SK-N-SH (cell line): Measurements from ENCODE around the gene CGN. TPM values are rescaled to one million over a fixed set of nuclear protein-coding genes. Genes with fewer than 3 reads are reported as not detected.

Source experiments
- CTCF ChIA-PET: fragments of 300-600, 350-600 bp; formaldehyde crosslinking; extraction: SDS; loops from one replicate; lab custom pipeline; 2021; lab: Yijun Ruan, JAX
- POLR2A ChIA-PET: fragments of 350-600 bp; sonication (Branson Sonifier 250); formaldehyde crosslinking; extraction: SDS; loops from one replicate; lab custom pipeline; 2020; ENCODE audit warnings: antibody characterized with exemption, inconsistent platforms; lab: Yijun Ruan, JAX
- DNase-seq: peaks from one replicate; pipeline ENCODE4 v3.0.0; 2012
- H2AFZ ChIP-seq: fragments of 200-600 bp; sonication (generic); 2 replicates; pipeline ENCODE4 v1.8.1; 2016; ENCODE audit warnings: antibody characterized with exemption, mild to moderate bottlenecking, low read depth
- H3F3A ChIP-seq: fragments of 200-600 bp; sonication (generic); replicated peaks from 2 replicates; pipeline ENCODE3; 2016; ENCODE audit warnings: antibody characterized with exemption, mild to moderate bottlenecking; ENCODE audit not compliant: insufficient read depth
- H3K27ac ChIP-seq, 2 experiments: fragments of 200-500 bp in 1 of 2; fragments of 200-600 bp in 1 of 2; sonication (Bioruptor generic) in 1 of 2; sonication (generic), shearing (Covaris generic) in 1 of 2; 2 replicates each; pipeline versions ENCODE4 v1.5.1 to v1.6.1; 2014 to 2016; ENCODE audit warnings: low read depth in 2 of 2, inconsistent platforms in 1 of 2, low read length in 1 of 2, mild to moderate bottlenecking in 1 of 2, mixed read lengths in 1 of 2
- H3K27me3 ChIP-seq: fragments of 200-600 bp; sonication (generic), shearing (Covaris generic); 2 replicates; pipeline ENCODE4 v1.6.1; 2016; ENCODE audit warnings: mixed run types; ENCODE audit not compliant: insufficient read depth
- H3K36me3 ChIP-seq, 2 experiments: fragments of 200-500 bp in 1 of 2; fragments of 200-600 bp in 1 of 2; sonication (Bioruptor generic) in 1 of 2; sonication (generic) in 1 of 2; replicated peaks in 1 of 2; 2 replicates each; pipeline versions ENCODE3 to v1.5.1; 2014 to 2016; ENCODE audit warnings: low read length in 1 of 2, mild to moderate bottlenecking in 1 of 2; ENCODE audit not compliant: insufficient read depth in 2 of 2, control insufficient read depth in 1 of 2
- H3K4me1 ChIP-seq, 2 experiments: fragments of 200-500 bp in 1 of 2; fragments of 200-600 bp in 1 of 2; sonication (Bioruptor generic) in 1 of 2; sonication (generic), shearing (Covaris generic) in 1 of 2; 2 replicates each; pipeline versions ENCODE4 v1.5.1 to v1.6.1; 2014 to 2016; ENCODE audit warnings: low read depth in 1 of 2, low read length in 1 of 2, mixed run types in 1 of 2; ENCODE audit not compliant: insufficient read depth in 2 of 2, control insufficient read depth in 1 of 2
- H3K4me2 ChIP-seq: fragments of 200-600 bp; sonication (generic), shearing (Covaris generic); 2 replicates; pipeline ENCODE4 v1.6.1; 2017; ENCODE audit warnings: mixed run types
- H3K4me3 ChIP-seq, 2 experiments: fragments of 200-500 bp in 1 of 2; fragments of 200-600 bp in 1 of 2; sonication (Bioruptor generic) in 1 of 2; sonication (generic), shearing (Covaris generic) in 1 of 2; 2 replicates each; pipeline versions ENCODE4 v1.5.1 to v1.8.1; 2014 to 2016; ENCODE audit warnings: low read depth in 2 of 2, inconsistent platforms in 1 of 2, low read length in 1 of 2, mild to moderate bottlenecking in 1 of 2, mixed read lengths in 1 of 2, moderate library complexity in 1 of 2
- H3K79me2 ChIP-seq: fragments of 200-600 bp; sonication (generic); 2 replicates; pipeline ENCODE4 v1.8.1; 2017; ENCODE audit warnings: mild to moderate bottlenecking; ENCODE audit not compliant: insufficient read depth
- H3K9ac ChIP-seq: fragments of 200-600 bp; sonication (generic); 2 replicates; pipeline ENCODE4 v1.6.1; 2017; ENCODE audit warnings: mixed run types
- H3K9me2 ChIP-seq: fragments of 200-600 bp; sonication (generic); 2 replicates; pipeline ENCODE4 v1.6.1; 2017; ENCODE audit warnings: mixed run types
- H3K9me3 ChIP-seq: fragments of 200-600 bp; sonication (generic); 2 replicates; pipeline ENCODE4 v1.6.1; 2017; ENCODE audit warnings: mixed run types, mild to moderate bottlenecking, moderate library complexity
- H4K20me1 ChIP-seq: fragments of 200-600 bp; sonication (generic); 2 replicates; pipeline ENCODE4 v1.6.1; 2017; ENCODE audit warnings: mild to moderate bottlenecking, mixed run types; ENCODE audit not compliant: insufficient read depth
- CHD2 ChIP-seq: fragments of 150-350 bp; IDR thresholded peaks from 2 replicates; pipeline ENCODE4 v1.6.1; 2018; ENCODE audit warnings: low read length; ENCODE audit not compliant: partially characterized antibody
- EP300 ChIP-seq, 2 experiments: IDR thresholded peaks; 2 replicates each; pipeline versions ENCODE4 v1.4.0 to v1.6.1; 2012; ENCODE audit warnings: borderline replicate concordance in 1 of 2, low read depth in 1 of 2, low read length in 1 of 2
- EZH2phosphoT487 ChIP-seq: fragments of 200-600 bp; sonication (generic); IDR thresholded peaks from 2 replicates; pipeline ENCODE4 v1.6.1; 2017; ENCODE audit warnings: low read depth, mixed run types, mild to moderate bottlenecking, antibody characterized with exemption, moderate library complexity, borderline replicate concordance
- GABPA ChIP-seq: IDR thresholded peaks from 2 replicates; pipeline ENCODE4 v1.4.0; 2012; ENCODE audit warnings: low read depth, mild to moderate bottlenecking
- GATA2 ChIP-seq: sonication (generic); formaldehyde crosslinking; IDR thresholded peaks from 2 replicates; pipeline ENCODE4 v1.5.0; 2020; ENCODE audit warnings: mild to moderate bottlenecking, missing genetic modification reagents
- NFIC ChIP-seq: IDR thresholded peaks from 2 replicates; pipeline ENCODE4 v1.4.0; 2012; ENCODE audit warnings: borderline replicate concordance
- NRF1 ChIP-seq: IDR thresholded peaks from 2 replicates; pipeline ENCODE4 v1.6.1; 2012; ENCODE audit warnings: low read depth, mild to moderate bottlenecking, low read length
- SIN3A ChIP-seq: IDR thresholded peaks from 2 replicates; pipeline ENCODE4 v1.6.1; 2012; ENCODE audit warnings: low read depth, mild to moderate bottlenecking, low read length, moderate library complexity, borderline replicate concordance
- TCF12 ChIP-seq: IDR thresholded peaks from 2 replicates; pipeline ENCODE4 v1.4.0; 2012
- WGBS: methylation state at CpG from one replicate; pipeline ENCODE4 v1.1.6; 2017; ENCODE audit warnings: low lambda C conversion rate; 5-methylcytosine and 5-hydroxymethylcytosine counted together
- polyA plus RNA-seq, 3 experiments: library from polyadenylated mRNA; depleted of rRNA; stranded (reverse); fragments of >200 nt; gene quantifications; 2 replicates each; pipeline ENCODE4 v1.2.3, GENCODE V29; 2012
- TF ChIP-seq, protein P1 (sequence below): IDR thresholded peaks from 2 replicates; pipeline ENCODE4 v1.4.0; 2012; ENCODE audit warnings: low read depth, borderline replicate concordance
- TF ChIP-seq, protein P2 (sequence below): fragments of 200-600 bp; sonication (generic); IDR thresholded peaks from 2 replicates; pipeline ENCODE4 v1.6.1; 2017; ENCODE audit warnings: antibody characterized with exemption, mild to moderate bottlenecking, moderate library complexity
- TF ChIP-seq, protein P3 (sequence below): IDR thresholded peaks from 2 replicates; pipeline ENCODE4; 2012
- TF ChIP-seq, protein P4 (sequence below): IDR thresholded peaks from 2 replicates; pipeline ENCODE4 v1.4.0; 2012; ENCODE audit warnings: low read depth, borderline replicate concordance
- TF ChIP-seq, protein P5 (sequence below): fragments of 150-350 bp; IDR thresholded peaks from 2 replicates; pipeline ENCODE4 v1.6.1; 2017; ENCODE audit warnings: antibody characterized with exemption, low read length, low read depth, borderline replicate concordance
- TF ChIP-seq, protein P6 (sequence below): IDR thresholded peaks from 2 replicates; pipeline ENCODE4 v1.6.1; 2012; ENCODE audit warnings: mild to moderate bottlenecking, low read depth, low read length, moderate library complexity

Gene CGN
- polyA plus RNA-seq, 1 of the 3 experiments (the other 2 are of a cell fraction) = 0.36 TPM

DNA sequence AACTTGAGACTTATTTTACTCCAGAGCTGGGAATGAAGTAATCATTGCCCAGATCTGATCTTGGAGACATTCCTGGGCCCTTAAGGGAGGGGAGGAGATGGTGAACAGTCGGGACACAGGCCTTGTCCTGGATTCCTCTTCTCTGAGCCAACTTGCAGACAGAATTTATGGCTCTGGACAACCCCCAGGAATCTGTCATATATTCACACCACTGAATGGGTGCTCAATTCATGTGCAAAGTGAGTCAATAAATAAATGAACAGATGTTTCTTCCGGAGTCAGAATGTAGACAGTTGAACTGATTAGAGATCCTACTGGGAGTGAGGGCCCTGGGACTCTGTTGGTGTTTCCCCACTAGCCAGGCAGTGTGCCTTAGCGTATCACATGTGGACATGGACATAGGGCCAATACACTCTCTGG is 31.5 kb downstream of the CGN start (continued):
- TF ChIP-seq NFIC = peak; percentile 96
- TF ChIP-seq, protein P1, sequence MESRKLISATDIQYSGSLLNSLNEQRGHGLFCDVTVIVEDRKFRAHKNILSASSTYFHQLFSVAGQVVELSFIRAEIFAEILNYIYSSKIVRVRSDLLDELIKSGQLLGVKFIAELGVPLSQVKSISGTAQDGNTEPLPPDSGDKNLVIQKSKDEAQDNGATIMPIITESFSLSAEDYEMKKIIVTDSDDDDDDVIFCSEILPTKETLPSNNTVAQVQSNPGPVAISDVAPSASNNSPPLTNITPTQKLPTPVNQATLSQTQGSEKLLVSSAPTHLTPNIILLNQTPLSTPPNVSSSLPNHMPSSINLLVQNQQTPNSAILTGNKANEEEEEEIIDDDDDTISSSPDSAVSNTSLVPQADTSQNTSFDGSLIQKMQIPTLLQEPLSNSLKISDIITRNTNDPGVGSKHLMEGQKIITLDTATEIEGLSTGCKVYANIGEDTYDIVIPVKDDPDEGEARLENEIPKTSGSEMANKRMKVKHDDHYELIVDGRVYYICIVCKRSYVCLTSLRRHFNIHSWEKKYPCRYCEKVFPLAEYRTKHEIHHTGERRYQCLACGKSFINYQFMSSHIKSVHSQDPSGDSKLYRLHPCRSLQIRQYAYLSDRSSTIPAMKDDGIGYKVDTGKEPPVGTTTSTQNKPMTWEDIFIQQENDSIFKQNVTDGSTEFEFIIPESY = peak; percentile 62; the same call in 1 of the 2 replicates
- TF ChIP-seq, protein P2, sequence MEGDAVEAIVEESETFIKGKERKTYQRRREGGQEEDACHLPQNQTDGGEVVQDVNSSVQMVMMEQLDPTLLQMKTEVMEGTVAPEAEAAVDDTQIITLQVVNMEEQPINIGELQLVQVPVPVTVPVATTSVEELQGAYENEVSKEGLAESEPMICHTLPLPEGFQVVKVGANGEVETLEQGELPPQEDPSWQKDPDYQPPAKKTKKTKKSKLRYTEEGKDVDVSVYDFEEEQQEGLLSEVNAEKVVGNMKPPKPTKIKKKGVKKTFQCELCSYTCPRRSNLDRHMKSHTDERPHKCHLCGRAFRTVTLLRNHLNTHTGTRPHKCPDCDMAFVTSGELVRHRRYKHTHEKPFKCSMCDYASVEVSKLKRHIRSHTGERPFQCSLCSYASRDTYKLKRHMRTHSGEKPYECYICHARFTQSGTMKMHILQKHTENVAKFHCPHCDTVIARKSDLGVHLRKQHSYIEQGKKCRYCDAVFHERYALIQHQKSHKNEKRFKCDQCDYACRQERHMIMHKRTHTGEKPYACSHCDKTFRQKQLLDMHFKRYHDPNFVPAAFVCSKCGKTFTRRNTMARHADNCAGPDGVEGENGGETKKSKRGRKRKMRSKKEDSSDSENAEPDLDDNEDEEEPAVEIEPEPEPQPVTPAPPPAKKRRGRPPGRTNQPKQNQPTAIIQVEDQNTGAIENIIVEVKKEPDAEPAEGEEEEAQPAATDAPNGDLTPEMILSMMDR = no peak
- TF ChIP-seq, protein P3, sequence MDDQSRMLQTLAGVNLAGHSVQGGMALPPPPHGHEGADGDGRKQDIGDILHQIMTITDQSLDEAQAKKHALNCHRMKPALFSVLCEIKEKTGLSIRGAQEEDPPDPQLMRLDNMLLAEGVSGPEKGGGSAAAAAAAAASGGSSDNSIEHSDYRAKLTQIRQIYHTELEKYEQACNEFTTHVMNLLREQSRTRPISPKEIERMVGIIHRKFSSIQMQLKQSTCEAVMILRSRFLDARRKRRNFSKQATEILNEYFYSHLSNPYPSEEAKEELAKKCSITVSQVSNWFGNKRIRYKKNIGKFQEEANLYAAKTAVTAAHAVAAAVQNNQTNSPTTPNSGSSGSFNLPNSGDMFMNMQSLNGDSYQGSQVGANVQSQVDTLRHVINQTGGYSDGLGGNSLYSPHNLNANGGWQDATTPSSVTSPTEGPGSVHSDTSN = peak; percentile 98
- no peak for TF ChIP-seq GABPA
- peak; percentile 96 for TF ChIP-seq TCF12
- no peak for TF ChIP-seq EZH2phosphoT487
- TF ChIP-seq, protein P4, sequence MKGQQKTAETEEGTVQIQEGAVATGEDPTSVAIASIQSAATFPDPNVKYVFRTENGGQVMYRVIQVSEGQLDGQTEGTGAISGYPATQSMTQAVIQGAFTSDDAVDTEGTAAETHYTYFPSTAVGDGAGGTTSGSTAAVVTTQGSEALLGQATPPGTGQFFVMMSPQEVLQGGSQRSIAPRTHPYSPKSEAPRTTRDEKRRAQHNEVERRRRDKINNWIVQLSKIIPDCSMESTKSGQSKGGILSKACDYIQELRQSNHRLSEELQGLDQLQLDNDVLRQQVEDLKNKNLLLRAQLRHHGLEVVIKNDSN = no peak

DNA sequence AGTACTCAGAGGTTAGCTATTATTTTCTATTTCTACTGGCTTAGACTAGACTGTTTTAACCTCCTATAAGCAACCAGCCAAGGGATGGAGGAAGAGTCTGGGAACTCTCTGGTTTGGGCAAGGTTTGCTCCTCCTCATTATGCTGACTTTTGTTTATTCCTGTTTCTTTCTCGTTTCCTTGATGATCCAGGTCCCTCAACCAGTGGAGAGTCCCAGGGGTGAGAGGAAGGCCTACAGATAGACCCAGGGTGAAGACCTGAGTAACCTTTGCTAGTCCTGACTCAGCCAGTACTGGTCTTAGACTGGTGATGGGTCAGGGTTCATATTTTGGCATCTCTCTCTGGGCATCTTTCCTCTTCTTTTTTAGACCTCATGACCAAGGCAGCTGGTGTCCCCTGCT is 34.4 kb downstream of the CGN start:
- H4K20me1 ChIP-seq = peaks cover 15% of the 10 kb centered on the region; the same call in 1 of the 2 replicates
- no peak overlapping the region for H3K4me2 ChIP-seq
- peaks cover 47% of the 10 kb centered on the region for H3F3A ChIP-seq
- no peak overlapping the region for H3K4me3 ChIP-seq
- H3K9me2 ChIP-seq = no peaks in the 10 kb centered on the region
- no peaks in the 10 kb centered on the region for H3K9me3 ChIP-seq
- ChIA-PET CTCF (interaction anchor here (0.8 to 1.5 kb wide), 3 partner anchors 10 to 49 kb away, joined by 3 to 6 read pairs (median 4); no protein-coding TSS in a partner anchor), POLR2A (no interaction called here)
- 100% methylated on average over 1 of the region's 1 CpG for WGBS
- peaks cover 20 to 48% of the 10 kb centered on the region in 2 experiments; a peak in 3 of 4 replicates for H3K4me1 ChIP-seq
- H3K79me2 ChIP-seq = peaks cover 92% of the 10 kb centered on the region
- no peak overlapping the region for H3K9ac ChIP-seq
- H3K27ac ChIP-seq = peak overlapping the region in 1 of 2 experiments; percentile 73; a peak in 1 of 4 replicates
- no peaks in the 10 kb centered on the region for H3K36me3 ChIP-seq
- H2AFZ ChIP-seq = no peak overlapping the region
- no peak for DNase-seq
- H3K27me3 ChIP-seq = no peaks in the 10 kb centered on the region
- TF ChIP-seq CHD2 (no peak), SIN3A (no peak), EP300 (IDR thresholded peaks at IDR 0.05; ENCODE audit: borderline replicate concordance in 1 of 2, low read depth in 1 of 2, low read length in 1 of 2) (no peak), NFIC (no peak), GATA2 (CRISPR knock-in tag) (no peak), NRF1 (no peak)
- TF ChIP-seq, protein P5, sequence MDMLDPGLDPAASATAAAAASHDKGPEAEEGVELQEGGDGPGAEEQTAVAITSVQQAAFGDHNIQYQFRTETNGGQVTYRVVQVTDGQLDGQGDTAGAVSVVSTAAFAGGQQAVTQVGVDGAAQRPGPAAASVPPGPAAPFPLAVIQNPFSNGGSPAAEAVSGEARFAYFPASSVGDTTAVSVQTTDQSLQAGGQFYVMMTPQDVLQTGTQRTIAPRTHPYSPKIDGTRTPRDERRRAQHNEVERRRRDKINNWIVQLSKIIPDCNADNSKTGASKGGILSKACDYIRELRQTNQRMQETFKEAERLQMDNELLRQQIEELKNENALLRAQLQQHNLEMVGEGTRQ = no peak
- TF ChIP-seq, protein P3 = no peak
- TF ChIP-seq, protein P6, sequence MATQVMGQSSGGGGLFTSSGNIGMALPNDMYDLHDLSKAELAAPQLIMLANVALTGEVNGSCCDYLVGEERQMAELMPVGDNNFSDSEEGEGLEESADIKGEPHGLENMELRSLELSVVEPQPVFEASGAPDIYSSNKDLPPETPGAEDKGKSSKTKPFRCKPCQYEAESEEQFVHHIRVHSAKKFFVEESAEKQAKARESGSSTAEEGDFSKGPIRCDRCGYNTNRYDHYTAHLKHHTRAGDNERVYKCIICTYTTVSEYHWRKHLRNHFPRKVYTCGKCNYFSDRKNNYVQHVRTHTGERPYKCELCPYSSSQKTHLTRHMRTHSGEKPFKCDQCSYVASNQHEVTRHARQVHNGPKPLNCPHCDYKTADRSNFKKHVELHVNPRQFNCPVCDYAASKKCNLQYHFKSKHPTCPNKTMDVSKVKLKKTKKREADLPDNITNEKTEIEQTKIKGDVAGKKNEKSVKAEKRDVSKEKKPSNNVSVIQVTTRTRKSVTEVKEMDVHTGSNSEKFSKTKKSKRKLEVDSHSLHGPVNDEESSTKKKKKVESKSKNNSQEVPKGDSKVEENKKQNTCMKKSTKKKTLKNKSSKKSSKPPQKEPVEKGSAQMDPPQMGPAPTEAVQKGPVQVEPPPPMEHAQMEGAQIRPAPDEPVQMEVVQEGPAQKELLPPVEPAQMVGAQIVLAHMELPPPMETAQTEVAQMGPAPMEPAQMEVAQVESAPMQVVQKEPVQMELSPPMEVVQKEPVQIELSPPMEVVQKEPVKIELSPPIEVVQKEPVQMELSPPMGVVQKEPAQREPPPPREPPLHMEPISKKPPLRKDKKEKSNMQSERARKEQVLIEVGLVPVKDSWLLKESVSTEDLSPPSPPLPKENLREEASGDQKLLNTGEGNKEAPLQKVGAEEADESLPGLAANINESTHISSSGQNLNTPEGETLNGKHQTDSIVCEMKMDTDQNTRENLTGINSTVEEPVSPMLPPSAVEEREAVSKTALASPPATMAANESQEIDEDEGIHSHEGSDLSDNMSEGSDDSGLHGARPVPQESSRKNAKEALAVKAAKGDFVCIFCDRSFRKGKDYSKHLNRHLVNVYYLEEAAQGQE = no peak
